Inflammatory macrophage (primary cell): Measurements from ENCODE around the gene BANP.
"Not testable (repeated sequence)": the region's sequence is repeated elsewhere in the genome, so short reads cannot be mapped to it uniquely, and the experiment has no call there.

ENCODE experiments used
- DNase-seq, 2 donors: peaks; one replicate each; pipeline ENCODE4 v3.0.0-alpha.2; 2020 to 2022
- total RNA-seq, 18 experiments: gene quantifications; one replicate each; lab custom pipeline; 2026; ENCODE audit warnings: mixed read lengths in 6 of 18, inconsistent platforms in 2 of 18; lab: John Stamatoyannopoulos, UW

The BANP gene, protein sequence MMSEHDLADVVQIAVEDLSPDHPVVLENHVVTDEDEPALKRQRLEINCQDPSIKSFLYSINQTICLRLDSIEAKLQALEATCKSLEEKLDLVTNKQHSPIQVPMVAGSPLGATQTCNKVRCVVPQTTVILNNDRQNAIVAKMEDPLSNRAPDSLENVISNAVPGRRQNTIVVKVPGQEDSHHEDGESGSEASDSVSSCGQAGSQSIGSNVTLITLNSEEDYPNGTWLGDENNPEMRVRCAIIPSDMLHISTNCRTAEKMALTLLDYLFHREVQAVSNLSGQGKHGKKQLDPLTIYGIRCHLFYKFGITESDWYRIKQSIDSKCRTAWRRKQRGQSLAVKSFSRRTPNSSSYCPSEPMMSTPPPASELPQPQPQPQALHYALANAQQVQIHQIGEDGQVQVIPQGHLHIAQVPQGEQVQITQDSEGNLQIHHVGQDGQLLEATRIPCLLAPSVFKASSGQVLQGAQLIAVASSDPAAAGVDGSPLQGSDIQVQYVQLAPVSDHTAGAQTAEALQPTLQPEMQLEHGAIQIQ
- 8.1 to 22.0 (median 13.9) reads per million in 18 experiments for total RNA-seq

DNA sequence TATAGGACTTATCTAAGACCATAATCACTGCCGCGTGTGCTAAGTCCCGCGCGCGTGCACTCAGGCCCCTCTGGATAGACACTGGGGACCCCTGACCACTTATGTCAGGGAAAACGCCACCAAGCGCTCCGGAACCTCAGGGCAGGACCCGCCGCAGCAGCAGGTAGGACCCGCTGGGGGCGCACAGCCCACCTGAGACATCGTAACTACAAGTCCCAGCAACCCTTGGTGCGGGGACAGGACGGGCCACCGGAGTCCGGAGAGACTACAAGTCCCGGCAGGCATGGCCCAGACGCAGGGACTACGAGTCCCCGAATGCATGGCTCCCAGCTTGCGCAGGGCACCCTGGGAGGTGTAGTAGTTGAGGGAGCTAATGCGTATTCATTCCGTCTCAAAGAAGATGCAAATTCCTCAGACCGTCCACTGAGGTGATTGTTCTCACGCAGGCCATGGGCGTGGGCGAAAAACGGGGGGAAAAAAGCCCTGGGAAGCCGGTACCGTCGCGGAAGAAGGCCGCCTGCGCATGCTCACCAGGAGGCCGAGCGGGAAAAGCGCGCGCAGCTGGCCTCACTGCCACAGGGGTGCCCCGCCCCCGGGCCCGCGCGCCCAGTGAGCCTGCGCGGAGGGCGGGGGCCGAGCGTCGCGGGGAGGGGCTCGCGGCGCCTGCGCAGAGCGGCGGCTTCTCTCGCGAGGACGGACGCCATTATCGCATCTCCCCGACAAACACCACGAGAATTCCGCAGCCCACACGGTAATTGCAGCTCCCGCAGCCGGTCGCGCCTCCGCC, at the start of gene BANP:
BANP (plus strand) TSS at position 670 of the 787 bp plus-strand sequence. CDS start 23,682 bp downstream, outside the sequence.
- DNase-seq, result peak; percentile 98

DNA sequence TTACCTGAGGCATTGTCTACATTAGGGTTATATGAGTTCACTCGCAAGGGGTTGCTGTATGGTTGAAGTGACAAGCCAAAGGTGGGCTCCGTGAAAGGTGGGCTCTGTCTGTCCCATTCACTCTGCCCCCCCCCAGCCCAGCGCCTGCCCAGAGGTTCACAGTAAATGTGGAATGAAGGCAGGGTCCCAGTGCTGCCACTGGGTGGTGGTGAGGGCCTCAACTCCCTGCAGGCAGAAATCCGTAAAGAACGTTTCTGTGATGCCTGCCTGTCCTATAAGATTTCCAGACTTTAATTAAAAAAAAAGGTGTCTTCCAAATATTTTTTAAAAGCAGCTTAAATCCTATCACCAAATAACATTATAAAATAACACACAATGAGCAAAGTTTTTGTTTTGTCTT, 46.3 kb upstream of the BANP start:
- DNase-seq, result not testable (repeated sequence)

DNA sequence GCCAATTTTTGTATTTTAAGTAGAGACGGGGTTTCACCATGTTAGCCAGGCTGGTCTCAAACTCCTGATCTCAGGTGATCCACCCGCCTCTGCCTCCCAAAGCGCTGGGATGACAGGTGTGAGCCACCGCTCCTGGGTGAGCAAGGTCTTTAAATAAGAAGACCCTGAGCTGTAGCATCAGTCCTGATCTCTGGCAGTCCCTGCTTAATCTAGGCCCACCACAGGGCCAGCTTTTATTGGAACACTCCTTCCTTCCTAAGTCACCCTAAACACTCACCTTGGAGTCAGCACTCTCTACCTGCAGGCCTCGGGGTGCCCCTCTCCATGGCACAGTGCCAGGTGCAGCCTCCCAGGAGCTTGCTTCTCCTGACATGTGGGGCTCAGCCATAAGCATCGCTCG, 45.7 kb upstream of the BANP start:
- not testable (repeated sequence) for DNase-seq

DNA sequence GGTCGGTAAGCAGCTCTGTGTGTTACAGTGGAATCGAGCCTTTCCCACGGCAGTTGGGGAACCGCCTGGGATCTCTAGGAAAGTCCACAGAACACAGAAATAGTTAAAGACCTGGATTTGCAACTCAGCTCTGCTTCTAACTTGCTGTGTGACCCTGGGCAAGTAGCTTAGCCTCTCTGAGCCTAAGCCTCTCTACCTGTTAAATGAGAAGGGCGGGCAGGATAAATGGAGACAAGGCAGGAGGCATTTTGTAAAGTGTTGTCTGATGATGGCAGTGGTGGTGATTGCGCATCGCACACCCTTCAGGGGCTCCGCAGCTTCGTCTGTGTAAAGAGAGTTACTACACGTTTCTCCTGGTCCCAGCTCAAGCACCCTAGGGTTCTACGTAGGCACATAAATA, 43.1 kb upstream of the BANP start:
- DNase-seq, result not testable (repeated sequence)

DNA sequence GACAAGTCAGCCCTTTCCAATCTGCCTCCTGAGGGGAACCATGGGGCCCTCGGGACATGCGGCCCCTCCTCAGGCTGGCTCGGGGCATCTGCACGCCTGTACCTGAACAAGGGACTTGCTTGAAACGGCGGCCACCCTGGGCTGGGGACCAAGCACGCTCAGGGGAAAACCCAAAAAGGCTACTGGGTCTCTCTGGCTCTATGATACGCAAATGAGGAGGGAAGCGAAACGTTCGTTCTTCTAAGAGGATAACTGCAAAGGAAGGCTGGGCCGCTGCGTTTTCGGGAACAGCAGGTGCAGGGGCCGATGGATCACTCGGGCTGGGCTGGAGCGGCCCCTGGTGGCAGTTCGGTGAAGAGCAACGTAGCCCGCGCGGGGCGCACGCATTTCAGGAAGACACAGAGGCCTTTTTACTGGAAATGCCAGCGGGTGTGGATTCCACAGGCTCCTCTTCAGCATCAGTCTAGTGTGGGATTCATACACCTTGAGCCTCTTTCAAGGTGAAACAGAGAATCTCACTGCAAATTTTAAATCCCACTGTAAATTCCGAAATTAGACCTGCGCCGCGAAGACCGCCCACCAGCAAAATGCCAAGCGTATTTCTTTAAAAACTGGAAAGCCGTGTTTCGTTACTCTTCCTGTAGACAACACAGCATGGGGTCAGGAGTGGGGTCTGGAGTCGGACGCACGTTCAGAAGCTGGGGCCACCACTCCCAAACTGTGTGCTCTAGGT, 41.9 kb upstream of the BANP start:
- peak; percentile 76 to 81 for DNase-seq

DNA sequence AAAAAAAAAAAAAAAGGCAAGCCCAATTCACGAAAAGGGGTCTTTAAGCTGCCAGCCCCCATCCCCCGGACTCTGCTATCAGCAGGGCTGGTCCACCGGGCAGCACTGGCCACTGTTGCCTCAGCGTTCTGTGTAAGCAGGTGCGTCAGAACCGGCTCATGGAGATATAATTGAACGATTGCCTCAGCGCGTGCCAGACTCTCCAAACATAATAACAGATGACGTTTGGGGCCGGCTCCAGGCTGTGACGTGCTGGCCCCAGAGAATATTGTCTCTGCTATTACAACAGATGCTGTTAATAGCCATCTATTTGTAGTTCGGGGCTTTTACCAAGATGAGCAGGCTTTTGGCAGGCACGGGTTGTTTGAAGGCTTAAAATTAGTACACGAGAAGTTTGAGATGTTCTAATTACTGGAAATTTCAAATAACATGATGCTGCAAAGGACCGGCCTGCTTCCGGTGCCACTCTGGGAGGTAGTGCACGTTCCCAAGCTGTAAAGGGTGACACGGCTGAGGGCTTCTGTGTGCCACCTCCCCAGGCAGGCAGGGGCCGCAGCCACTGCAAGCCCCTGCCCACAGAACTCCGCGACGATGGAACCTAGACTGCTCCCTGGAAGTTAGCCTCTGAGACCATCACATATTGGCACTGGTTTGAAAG, 40.0 kb upstream of the BANP start:
- not testable (repeated sequence) for DNase-seq

DNA sequence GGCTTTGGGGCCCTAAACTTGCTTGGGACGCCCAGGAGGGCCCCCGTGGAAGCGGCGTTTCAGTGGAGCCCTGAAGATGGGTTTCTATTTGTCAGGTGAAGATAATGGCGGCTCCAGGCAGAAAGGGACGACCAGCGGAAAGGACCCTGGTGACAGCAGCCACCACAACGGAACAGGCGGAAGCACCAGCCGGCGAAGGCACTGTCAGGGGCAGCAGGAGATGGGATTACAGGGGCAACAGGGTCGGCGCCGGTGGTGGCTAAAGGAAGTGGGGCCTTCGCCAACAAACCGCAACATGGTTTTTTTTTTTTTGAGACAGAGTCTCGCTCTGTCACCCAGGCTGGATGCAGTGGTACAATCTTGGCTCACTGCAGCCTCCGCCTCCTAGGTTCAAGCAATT, 38.5 kb upstream of the BANP start:
- not testable (repeated sequence) for DNase-seq

DNA sequence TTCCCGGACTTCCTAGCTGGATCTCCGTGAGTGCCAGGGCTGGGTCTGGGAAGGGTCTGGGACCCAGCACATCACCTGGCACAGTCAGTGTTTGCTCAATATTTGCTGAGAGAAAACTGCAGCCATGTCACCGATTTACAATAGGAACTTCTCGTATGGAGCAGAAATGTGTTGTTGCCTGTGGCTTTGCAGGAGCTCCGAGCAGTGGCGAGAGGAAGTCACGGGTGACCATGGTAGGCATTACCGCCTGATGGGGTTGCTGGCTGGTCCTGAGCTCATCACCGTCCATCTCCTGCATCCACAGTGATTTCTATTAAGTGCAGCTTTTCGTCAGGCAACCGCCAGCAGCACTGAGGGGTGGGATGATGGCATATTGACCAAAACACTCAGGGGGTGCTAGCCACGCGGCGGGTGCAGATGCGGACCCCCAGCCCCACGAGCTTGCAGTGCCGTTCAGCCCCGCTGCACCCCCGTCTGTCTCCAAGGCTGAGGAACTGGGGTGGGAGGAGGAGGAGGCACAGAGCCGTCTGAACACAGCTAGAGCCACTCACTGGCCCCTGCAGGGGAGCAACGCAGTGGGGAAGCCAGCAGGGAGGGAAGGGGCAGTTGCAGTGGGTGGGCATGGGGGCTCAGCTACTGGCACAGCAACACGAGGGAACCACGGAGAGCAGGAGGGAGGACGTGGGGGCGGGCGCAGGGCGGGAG, 37.1 kb upstream of the BANP start:
- peak in 1 of 2 donors; percentile 68 for DNase-seq

DNA sequence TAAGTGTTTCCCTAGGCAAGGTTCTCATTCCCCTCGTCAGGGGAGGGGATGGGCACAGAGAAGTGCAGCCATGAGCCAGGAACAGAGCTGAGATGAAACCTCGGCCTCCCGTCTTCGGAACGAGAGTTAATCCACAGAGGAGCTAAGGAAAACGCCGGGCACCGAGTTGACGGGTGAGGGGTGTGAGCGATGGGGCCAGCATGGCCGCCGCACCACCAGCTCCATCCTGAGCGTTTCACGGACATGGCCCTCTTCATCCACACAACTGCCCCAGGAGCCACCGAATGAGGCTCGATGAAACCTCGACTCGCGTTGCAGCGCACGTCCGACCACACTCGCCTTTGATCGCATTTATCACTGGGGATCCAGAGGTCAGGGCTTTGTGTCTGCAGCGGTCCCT, 36.4 kb upstream of the BANP start:
- no peak for DNase-seq

DNA sequence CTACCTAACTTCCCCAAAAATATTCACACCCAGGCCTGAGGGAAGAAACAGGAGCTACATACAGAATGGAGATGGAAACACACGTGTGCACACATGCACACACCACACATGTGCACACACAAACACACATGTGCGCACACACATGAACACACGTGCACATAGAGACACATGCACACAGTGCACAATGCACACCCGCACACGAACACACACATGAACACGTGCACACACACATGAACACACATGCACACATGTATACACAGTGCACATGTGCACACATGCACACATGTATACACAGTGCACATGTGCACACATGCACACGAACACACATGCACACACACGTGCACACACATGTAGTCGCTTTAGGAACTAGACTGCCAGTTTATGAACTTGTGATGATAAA, 33.7 kb upstream of the BANP start:
- DNase-seq, result no peak

DNA sequence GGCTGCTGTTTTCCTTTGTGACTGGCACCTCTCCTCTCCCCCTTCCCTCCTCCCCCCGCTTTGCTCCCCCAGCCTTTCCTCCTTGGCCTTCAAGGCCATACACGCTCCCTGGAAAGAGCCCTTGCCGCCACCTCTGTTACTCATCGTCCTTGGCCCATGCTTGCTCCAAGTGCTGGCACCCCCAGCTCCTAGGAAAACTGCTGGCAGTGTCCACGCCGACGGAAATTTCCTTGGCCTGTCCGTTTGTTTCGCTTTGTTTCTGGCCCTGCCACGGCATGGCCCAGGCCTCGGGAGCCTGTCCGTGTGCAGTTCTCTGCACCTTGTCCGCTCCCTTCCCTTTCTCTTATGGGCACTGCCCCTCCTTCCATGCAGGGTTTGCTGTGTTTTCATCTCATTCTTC, 32.9 kb upstream of the BANP start:
- no peak for DNase-seq

DNA sequence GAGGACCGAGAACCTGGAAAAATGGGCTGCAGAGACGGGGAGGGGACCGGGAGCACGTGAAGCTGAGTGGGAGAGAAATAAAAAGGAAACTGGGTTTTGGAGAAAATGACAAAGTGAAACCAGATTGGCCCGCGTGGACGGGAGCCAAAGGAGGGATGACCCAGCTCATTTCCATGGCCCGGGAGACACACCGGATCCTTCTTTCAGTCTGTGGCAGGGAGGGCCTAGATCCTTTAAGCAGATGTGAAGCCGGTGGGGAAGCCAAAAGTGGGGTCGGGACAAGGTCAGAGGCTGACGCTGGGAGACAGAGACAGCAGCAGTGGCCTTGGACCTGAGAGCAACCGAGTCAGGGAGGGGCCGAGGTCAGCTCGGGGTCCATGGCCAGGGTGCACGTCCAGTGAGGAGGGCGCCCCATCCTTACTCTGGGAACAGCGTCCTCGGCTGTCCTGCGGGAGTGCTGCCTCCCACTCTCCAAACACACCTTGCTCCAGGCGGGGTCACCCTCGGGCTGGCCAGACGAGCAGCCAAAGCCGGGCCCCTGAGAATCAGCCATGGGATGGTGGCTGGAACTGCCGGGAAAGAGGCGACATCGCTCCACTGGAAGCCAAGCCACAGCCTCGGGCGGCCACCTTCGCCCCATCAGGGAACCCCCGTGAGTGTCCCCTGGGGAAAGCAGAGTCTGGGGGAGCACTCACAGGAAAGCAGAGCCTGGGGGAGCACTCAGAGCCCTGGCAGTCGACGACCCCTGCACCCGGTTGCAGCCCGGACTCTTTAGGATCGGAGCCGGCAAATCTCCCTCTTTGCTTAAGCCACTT, 32.2 kb upstream of the BANP start:
- DNase-seq, result peak; percentile 33 to 54

DNA sequence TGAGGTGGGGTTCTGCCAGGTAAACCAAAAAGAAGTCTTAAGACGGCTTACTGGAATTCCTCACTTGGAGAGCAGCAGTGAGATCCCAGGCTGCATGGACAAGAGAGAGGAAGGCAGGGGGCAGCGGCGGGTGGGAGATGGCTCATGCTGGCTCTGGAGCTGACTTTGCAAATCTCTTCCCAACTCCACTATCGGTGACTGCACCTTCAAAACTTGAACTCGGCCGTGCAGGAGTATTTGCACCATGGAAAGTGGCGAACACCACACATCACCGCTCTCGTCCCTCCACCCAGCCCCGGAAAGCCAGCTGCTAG, 31.6 kb upstream of the BANP start:
- no peak for DNase-seq

DNA sequence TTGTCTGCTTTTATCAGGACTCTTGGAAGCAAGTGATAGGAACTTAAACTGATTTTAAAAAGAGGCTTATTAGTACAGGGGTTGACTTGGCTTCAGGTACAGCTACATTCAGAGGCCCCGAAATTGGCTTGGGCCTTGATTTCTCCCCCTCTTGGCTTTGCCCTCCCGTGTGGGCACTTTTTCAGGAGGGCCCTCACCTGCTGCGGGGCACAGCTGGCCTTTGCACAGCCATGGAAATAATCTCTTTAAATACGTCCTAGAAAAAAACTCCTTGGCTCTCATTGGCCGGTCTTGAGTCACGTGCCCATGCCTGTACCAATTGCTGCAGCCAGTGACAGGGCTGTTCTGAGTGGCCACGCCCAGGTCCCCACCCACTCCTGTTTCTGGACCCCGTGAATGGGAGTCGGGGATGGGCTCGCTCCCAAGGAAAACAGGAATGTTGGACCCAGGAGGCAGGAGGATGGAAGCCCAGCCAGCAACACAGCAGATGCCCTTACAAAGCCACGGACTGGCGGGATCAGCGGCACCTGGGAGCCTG, 29.9 kb upstream of the BANP start:
- no peak for DNase-seq

DNA sequence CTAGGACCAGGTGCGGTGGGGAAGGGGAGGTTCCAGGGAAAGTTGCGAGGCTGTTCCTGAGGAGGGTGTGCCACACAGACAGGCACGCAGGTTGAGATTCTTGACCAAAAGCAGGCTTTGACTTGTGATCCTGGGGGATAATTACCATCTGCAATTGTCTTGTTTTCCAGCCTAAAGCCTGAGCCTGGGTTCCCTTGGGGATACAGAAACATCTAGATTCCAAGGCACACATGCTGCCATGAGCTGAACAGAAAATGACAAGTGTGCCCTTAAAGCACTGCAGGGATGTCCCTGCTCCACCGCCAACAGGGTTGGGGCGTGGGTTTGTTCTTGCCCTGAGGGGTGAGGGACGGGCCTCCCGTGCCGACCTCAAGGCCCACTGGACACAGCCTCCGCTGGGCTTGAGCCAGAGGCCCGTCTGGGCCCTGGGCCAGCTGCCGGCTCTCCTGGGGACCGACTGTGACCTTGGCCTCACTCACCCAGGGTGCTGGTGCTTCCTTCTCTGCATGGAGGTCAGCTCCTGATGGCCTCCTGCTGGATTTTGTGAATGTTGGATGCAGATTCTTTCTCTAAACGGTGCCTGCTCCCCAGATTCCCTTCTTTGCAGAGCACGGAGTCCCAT, 28.9 kb upstream of the BANP start:
- DNase-seq, result no peak

DNA sequence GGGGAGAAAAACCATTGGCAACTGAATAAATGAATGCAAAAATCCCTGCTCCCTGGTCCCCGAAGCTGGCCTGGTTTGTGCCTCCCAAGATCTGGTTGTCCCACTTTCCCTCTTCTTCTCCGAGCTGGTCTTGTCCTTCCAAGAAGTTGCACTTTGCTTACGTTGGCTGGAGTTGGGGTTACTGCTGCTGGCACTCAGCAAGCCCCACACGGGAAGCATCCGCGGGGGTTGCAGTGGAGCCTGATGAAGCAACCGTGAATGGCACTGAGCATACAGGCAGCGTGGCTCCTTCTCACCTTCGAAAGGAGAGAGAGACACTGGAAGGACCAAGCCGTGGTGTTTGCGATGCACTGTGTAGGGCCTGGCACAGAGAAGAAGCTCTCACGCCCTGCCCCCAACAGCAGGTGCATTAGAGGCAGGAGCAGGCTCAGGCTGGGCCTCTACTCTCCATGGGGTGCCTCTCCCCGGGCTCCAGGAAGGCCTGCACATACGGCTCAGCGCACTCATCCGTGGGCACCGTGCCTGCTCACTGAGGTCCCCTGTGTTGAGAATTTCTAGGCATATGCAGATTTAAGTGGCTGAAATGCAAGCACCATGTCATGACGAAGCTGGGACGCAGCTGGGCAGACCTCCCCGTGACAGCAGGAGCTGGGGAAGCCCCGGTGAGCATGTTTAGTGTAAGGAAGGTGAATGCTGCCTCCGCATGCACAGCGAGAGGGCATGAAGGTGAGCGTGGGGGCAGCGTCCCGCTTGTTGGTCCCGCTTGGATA, 27.0 kb upstream of the BANP start:
- DNase-seq, result no peak

DNA sequence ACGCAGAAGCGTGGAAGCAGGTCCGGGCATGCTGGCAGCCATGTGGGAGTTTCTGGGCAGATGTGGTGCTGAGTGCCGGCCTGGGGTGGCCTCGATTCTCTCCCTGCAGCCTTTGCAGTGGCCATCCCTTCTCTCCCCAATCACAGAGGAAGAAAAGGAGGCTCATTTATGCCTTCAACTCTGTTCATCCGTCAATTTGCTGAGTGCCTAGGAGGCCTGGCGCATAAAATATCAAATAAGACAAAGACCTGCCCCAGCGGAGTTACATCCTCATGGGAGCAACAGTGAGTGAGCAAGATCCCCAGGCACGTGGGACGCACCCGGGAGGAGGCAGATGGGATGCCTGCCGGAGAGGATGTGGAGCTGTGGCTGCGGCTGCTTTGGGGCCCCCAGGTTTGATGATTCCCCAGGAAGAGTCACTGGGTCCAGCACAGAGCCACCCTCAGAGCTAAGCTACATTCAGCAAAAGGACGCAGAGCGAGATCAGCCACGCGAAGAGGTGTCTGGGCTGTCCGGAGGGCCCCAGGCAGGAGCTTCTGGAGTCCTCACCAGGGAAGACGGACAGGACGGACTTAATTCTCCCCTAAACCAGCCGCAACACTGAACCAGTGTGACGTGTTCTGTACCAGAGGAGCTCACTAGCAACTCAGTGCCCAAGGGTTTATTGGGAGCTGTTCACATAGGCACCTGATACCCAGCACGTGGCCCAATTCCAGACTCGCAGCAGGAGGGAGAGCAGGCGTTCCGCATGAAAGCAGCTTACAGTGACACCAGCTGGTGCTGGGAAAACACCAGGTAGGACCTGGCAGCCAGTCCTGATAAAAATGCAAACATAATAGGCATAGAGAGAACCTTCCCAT, 26.2 kb upstream of the BANP start:
- no peak for DNase-seq
